Smooth muscle cell of the brain vasculature (primary cell): ENCODE data around the gene KCNA1.

Experiments
- DNase-seq: peaks from one replicate; pipeline ENCODE4 v3.0.0-alpha.2; 2012; ENCODE audit warnings: low read depth, low spot score

The KCNA1 gene

DNA sequence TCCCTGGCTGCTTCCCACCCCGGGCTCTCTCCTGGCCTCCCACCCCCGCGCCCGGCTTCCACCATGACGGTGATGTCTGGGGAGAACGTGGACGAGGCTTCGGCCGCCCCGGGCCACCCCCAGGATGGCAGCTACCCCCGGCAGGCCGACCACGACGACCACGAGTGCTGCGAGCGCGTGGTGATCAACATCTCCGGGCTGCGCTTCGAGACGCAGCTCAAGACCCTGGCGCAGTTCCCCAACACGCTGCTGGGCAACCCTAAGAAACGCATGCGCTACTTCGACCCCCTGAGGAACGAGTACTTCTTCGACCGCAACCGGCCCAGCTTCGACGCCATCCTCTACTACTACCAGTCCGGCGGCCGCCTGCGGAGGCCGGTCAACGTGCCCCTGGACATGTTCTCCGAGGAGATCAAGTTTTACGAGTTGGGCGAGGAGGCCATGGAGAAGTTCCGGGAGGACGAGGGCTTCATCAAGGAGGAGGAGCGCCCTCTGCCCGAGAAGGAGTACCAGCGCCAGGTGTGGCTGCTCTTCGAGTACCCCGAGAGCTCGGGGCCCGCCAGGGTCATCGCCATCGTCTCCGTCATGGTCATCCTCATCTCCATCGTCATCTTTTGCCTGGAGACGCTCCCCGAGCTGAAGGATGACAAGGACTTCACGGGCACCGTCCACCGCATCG lies 1.8 kb downstream of the KCNA1 start:
- DNase-seq: no peak

DNA sequence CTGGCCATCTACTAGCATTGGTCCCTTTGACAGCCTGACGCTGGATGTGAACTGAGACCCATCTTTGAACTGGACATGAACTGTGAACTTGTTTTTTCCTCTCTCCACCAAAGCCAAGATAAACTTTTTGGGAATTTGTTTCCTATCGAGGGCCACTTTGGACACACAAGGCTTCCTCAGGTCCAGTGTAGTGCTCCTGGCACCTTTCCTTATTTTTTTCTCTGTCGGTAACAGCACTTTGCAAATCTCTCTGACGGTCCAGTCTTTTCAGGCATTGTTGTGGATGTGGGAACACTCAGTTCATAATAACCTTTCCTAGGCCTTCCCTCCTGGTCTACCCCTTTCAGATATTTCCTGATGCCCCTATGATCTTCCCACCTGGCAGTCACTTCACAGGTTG lies 5.0 kb downstream of the KCNA1 start:
- no peak for DNase-seq

DNA sequence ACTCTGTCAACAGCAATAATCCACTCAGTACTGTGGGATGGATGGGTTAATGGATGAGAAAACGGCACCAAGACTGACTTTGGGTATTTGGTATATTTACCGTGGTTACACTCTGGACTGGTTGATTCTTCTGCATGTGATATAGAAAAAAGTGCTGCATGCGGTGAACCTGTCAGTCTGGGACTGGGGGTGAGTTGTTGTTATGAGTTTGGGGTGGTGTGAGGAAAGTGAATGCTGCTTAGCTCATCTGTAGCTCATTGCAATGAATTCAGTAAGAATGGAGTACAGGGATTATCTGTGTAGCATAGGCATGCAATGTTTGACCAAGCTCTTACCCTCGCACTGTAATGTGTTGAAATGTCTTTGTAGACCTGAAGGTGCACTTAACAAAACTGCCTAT lies 6.0 kb downstream of the KCNA1 start:
- no peak for DNase-seq

GRCh38 chr12:4918950-4919660 lies 9.4 kb downstream of the KCNA1 start:
- DNase-seq: no peak

GRCh38 chr12:4932576-4932975 lies 22.9 kb downstream of the KCNA1 start:
- DNase-seq: no peak

- DNase-seq: no peak
Measured at GRCh38 chr12:4933411-4933810, 23.7 kb downstream of the KCNA1 start.

DNA sequence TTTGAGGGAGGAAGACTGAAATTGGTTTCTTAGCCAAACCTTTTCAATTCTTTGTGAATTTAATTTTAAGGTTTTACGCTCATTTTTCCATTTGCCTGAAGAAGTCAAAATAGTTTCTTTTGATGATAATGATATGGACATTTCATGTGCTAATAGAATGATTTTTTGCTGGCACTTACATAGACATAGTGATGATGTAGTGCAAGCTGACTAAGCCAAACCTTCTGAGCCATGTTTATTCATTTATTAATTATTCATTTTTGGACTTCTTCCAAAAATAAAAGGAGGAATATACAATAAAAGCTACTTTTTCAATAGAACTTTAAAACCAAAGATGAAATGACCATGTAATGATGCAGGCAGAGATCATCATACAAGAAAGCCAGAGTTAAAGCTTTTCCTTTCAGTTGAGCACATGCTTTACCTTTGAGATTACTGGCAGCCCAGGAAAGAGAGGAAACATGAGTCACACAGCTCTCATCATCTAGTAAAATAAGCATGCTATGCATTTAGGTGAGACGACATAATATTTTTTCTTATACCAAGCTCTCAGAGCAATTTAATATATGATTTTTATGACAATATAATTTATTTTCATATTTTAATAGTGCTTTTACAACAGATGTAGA lies 24.8 kb downstream of the KCNA1 start:
- no peak for DNase-seq

DNA sequence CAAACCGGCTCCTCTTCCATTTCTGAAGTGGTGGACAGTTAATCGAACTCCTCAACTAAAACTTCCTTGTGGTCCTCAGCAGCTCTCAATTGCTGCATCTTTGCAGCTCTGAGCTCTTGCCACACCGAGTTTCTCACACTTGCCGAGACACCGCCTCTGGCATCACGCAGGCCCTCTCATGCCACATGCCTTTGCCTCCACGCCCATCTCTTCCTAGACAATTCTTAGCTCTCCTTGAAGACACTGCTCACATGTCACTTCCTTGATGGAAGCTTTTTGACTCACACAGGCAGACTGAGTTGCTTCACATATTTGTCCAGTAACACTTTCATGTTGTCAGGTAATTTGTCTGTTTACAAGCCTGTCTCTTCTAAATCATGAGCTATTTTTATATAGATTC lies 29.2 kb downstream of the KCNA1 start:
- no peak for DNase-seq

GRCh38 chr12:4939418-4940023 lies 29.8 kb downstream of the KCNA1 start:
- no peak for DNase-seq

GRCh38 chr12:4943067-4943937 lies 33.6 kb downstream of the KCNA1 start:
- no peak for DNase-seq

- DNase-seq: no peak
Measured at GRCh38 chr12:4943938-4944284, 34.2 kb downstream of the KCNA1 start.

DNA sequence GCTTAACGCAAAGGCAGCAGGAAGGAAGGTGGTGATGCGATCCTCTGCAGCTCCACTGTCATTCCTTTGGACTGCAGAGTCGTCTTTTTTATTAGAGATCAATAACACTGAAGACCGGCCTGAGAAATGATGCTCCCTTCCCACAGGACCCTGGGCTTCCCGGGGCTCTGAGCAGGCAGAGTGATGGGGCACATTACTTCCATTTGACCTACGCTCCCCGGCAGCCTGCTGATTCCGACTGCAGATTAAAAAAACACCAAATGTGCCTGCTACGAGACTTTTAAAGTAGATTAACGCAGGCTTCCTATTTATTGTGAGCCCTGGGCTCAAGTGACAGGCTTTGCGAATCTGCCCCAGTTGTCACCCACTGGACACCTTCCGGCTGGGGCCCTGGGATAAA lies 37.5 kb downstream of the KCNA1 start:
- DNase-seq: no peak

DNA sequence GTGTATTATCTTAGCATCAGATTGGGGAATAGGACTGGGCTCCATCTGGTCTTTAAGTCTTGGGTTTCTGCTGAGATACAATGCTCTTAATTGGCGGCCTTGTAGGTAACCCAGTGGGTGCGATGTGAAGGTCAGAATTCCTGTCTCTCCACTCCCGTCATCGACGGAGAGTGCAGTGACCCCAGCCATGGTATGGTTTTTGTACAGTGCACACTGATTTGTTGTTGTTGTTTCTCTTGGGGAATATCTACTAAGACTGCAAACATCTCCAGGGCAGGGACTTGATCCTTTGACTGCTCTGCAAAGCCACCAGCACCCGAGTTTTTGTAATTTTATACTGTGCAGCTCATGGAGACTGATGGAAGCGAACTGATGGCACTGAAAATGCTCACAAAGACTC lies 41.4 kb downstream of the KCNA1 start:
- DNase-seq: no peak

DNA sequence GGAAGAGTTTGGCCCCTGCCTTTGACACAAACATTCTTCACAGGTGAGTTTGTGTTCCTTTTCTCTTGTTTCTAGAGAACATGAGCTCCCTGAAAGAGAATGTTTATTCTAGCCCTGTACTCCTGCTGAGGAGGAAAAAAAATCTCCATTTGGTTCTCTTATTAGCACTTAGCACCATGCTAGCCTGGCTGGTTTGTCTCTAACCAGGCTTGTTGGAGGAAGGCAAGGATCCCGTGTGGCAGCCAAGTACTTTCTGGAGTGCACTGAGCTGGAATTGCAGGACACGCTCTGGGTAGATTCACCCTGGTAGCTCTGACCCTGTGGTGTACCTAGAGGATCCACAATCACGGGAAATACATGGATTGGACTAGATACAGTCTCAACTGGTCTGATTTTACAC lies 41.9 kb downstream of the KCNA1 start:
- DNase-seq: no peak

DNA sequence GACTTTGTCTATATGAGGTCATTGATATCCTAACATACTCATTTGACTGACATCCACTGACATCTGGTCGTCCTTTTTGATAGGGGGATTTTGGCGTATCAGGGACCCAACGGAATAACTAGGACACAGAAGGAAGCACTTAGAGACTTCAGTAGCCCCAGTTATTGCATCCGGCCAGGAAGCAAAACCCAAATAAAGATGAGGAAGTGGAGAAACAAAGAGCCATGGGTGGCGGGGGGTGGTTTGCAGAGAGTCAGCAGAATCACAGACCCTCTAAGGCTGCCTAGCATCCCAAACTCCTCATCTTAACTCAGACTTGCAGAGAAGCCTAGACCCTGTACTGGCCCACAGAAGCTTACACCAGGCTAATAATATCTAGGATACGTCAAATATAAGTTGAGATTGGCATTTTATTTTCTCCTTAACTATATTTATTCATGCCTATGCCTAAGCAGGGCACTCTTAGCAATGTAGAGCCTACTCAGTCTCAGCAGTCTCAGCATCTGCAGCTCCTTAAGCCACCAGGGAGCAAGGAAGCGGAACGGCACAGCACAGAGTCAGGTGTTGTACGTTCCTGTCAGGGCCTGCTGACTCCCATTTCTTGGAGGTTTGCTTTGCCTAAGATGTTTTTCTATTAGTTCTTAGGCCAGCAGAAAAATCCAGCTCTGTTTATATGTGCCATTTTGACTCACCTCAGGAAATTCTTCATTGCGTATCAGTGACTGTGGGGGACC lies 45.1 kb downstream of the KCNA1 start:
- DNase-seq: no peak

DNA sequence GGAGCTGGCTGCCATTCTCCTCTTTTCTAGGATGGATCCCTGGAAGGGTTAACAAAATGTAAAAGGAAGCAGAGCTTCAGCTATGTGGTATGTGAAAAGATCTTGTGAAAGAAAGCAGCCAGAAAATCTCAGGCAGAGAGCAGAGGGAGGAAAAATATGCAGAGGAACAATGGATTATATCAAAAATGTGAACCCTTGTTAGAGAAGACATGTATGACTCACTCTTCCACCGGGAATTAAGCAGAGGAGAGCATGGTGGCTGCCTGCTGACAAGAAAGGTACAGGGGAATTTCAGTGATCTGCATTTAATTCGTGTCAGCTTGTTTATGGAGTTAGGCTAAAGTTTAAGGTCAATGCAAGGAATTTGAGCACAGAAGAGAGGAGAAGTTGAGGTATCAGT lies 46.3 kb downstream of the KCNA1 start:
- no peak for DNase-seq

GRCh38 chr12:4956968-4957367 lies 47.3 kb downstream of the KCNA1 start:
- no peak for DNase-seq

DNA sequence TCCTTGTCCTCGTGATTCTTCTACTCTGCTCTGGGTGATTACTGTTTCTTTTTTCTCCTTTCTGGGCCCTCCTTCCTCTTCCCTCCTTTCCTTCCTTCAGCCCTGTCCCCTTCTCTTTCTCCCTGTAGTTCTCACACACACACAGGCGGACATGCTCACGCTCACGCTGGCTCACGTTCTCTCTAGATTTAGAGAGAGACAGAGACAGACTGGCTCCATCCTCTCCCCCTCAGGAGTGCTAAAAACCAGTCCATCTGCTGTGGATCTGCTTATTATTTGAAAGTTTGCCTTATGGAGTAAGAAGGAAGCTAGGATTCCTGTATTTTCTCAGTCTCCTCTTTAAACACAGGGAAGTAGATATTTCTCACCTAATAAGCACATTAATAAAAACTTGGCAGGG lies 48.1 kb downstream of the KCNA1 start:
- no peak for DNase-seq

DNA sequence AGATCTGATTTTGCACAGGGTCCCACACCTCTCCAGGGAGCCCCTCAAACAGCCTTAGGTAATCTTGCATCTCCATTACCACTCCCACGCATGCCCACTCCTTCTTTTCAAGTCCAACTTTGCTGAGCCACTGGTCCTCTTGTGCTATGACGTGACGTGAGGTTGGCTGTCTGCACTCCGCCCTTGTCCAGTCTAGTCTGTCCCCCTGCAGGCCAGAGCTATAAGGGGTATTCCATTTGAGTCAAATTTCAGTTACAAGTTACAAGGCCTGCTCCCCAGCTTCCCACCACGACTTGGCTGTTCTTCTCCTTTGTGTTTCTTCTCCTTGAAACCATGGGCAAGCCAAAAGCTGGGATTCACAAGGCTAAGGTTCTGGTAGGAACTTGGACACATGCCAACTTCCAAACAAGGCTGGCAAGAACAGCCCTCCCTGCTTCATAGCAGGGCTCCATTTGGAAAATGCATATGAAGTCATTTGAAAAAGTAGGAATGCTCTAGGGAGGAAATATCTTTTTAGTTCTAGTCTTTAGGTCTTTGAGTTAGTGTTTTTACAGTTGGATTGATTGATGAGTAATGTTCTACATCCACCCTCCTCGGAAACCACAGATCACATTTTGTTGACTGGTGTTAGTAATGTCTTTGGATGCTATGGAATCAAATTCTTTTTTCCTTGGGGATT lies 49.1 kb downstream of the KCNA1 start:
- DNase-seq: peak; percentile 56

DNA sequence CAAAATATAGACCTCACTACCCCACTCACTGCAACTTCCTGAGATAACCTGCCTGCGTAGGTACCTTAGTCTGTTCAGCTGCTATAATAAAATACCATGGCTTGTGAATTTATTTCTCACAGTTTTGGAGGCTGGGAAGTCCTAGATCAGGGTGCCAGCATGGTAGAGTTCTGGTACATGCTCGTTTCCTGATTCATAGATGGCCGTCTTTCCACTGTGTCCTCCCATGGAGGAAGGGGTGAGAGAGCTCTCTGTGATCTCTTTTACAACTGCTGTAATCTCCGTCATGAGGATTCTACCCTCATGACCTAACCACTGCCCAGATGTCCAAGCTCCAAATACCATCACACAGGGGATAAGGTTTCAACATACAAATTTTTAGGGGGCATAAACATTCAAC lies 49.7 kb downstream of the KCNA1 start:
- no peak for DNase-seq

GRCh38 chr12:4960030-4960429 lies 50.3 kb downstream of the KCNA1 start:
- DNase-seq: no peak
